ENCODE results near the gene CST3. TPM values are rescaled to one million over a fixed set of nuclear protein-coding genes. Genes with fewer than 3 reads are reported as not detected.

Gene CST3
- total RNA-seq, 2 experiments from 2014 or later, result 0.72 to 1.2 TPM

GRCh38 chr20:23627501-23627900 is 10.3 kb downstream of the CST3 start:
- POLR2A ChIA-PET, result no interaction called here
- ATAC-seq (no peak), DNase-seq (no peak)
- no peaks in the 10 kb centered on the region for H3K4me1 Mint-ChIP-seq (ENCODE audit: low read depth)
- TF ChIP-seq, protein P1, sequence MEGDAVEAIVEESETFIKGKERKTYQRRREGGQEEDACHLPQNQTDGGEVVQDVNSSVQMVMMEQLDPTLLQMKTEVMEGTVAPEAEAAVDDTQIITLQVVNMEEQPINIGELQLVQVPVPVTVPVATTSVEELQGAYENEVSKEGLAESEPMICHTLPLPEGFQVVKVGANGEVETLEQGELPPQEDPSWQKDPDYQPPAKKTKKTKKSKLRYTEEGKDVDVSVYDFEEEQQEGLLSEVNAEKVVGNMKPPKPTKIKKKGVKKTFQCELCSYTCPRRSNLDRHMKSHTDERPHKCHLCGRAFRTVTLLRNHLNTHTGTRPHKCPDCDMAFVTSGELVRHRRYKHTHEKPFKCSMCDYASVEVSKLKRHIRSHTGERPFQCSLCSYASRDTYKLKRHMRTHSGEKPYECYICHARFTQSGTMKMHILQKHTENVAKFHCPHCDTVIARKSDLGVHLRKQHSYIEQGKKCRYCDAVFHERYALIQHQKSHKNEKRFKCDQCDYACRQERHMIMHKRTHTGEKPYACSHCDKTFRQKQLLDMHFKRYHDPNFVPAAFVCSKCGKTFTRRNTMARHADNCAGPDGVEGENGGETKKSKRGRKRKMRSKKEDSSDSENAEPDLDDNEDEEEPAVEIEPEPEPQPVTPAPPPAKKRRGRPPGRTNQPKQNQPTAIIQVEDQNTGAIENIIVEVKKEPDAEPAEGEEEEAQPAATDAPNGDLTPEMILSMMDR (IDR thresholded peaks at IDR 0.05), result no peak
- intact Hi-C loops (cut with micrococcal nuclease), result no loop called here
- CTCF ChIA-PET, result no interaction called here
- no peaks in the 10 kb centered on the region for H3K9me3 Mint-ChIP-seq
- no peaks in the 10 kb centered on the region for H3K36me3 Mint-ChIP-seq (ENCODE audit: low read depth)
- peaks cover 2% of the 10 kb centered on the region for H3K27me3 Mint-ChIP-seq
- H3K27ac Mint-ChIP-seq, result no peak overlapping the region
- no peak overlapping the region for H3K4me3 Mint-ChIP-seq

- no peak for ATAC-seq
- no peak overlapping the region for H3K4me3 Mint-ChIP-seq
- TF ChIP-seq, protein P1 (IDR thresholded peaks at IDR 0.05), result no peak
- no peaks in the 10 kb centered on the region for H3K4me1 Mint-ChIP-seq (ENCODE audit: low read depth)
- no peaks in the 10 kb centered on the region for H3K36me3 Mint-ChIP-seq (ENCODE audit: low read depth)
- POLR2A ChIA-PET, result no interaction called here
- CTCF ChIA-PET, result no interaction called here
- peaks cover 6% of the 10 kb centered on the region for H3K27me3 Mint-ChIP-seq
- DNase-seq, result no peak
- H3K9me3 Mint-ChIP-seq, result no peaks in the 10 kb centered on the region
- H3K27ac Mint-ChIP-seq, result no peak overlapping the region
- intact Hi-C loops (cut with micrococcal nuclease), result no loop called here
Measured at GRCh38 chr20:23626040-23626620, 11.6 kb downstream of the CST3 start.

GRCh38 chr20:23625236-23625964 is 12.4 kb downstream of the CST3 start:
- Mint-ChIP-seq H3K4me3 (no peak overlapping the region), H3K4me1 (ENCODE audit: low read depth) (no peaks in the 10 kb centered on the region), H3K27ac (no peak overlapping the region), H3K36me3 (ENCODE audit: low read depth) (no peaks in the 10 kb centered on the region), H3K9me3 (no peaks in the 10 kb centered on the region), H3K27me3 (peaks cover 6% of the 10 kb centered on the region)
- ChIA-PET CTCF (no interaction called here), POLR2A (interaction anchor here (0.6 kb wide), 2 partner anchors 22 to 1055 kb away, joined by 3 read pairs; no protein-coding TSS in a partner anchor)
- intact Hi-C loops (cut with micrococcal nuclease), result no loop called here
- ATAC-seq, result no peak
- TF ChIP-seq, protein P1 (IDR thresholded peaks at IDR 0.05), result no peak
- no peak for DNase-seq

- no peaks in the 10 kb centered on the region for H3K9me3 Mint-ChIP-seq
- no peaks in the 10 kb centered on the region for H3K4me1 Mint-ChIP-seq (ENCODE audit: low read depth)
- H3K27ac Mint-ChIP-seq, result no peak overlapping the region
- intact Hi-C loops (cut with micrococcal nuclease), result no loop called here
- H3K27me3 Mint-ChIP-seq, result peaks cover 6% of the 10 kb centered on the region
- H3K36me3 Mint-ChIP-seq (ENCODE audit: low read depth), result no peaks in the 10 kb centered on the region
- DNase-seq, result no peak
- ChIA-PET CTCF (no interaction called here), POLR2A (no interaction called here)
- no peak for ATAC-seq
- TF ChIP-seq, protein P1 (IDR thresholded peaks at IDR 0.05), result no peak
- H3K4me3 Mint-ChIP-seq, result no peak overlapping the region
Measured at GRCh38 chr20:23624324-23624691, 13.4 kb downstream of the CST3 start.

GRCh38 chr20:23623666-23624323 is 14.0 kb downstream of the CST3 start:
- intact Hi-C loops (cut with micrococcal nuclease), result no loop called here
- POLR2A ChIA-PET, result no interaction called here
- DNase-seq (no peak), ATAC-seq (no peak)
- TF ChIP-seq, protein P1 (IDR thresholded peaks at IDR 0.05), result no peak
- CTCF ChIA-PET, result no interaction called here
- Mint-ChIP-seq H3K9me3 (no peaks in the 10 kb centered on the region), H3K27ac (no peak overlapping the region), H3K27me3 (peaks cover 6% of the 10 kb centered on the region), H3K4me3 (no peak overlapping the region), H3K4me1 (ENCODE audit: low read depth) (no peaks in the 10 kb centered on the region), H3K36me3 (ENCODE audit: low read depth) (no peaks in the 10 kb centered on the region)
